Fibroblast of gingiva (primary cell): ENCODE measurements around the gene SMIM36.
A peak's percentile ranks its signal among the peaks of the same experiment; 100 is the strongest.
"Not testable (repeated sequence)": the region's sequence is repeated elsewhere in the genome, so short reads cannot be mapped to it uniquely, and the experiment has no call there.

Experiments used
- DNase-seq: peaks from one replicate; pipeline ENCODE4 v3.0.0-alpha.2; 2011; ENCODE audit warnings: low read depth

Gene SMIM36

DNA sequence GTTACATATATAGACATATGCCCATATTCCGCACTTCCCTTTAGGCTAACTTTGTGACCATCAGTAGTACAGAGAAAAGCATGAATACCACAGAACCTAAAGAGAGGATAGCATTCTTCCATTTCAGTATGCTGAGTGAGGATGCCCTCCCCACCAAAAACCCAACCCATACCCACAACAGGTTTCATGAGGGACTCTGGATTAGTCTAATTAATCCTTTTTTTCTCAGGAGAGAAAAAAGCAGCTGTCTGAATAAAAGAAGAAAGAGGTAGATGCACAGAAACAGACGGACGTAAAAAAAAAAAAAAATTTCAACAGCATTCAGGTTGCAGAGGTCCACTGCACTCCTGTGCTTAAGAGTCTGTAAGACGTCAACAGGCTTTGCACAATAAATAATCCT is 96.3 kb downstream of the SMIM36 start:
- DNase-seq, result no peak

DNA sequence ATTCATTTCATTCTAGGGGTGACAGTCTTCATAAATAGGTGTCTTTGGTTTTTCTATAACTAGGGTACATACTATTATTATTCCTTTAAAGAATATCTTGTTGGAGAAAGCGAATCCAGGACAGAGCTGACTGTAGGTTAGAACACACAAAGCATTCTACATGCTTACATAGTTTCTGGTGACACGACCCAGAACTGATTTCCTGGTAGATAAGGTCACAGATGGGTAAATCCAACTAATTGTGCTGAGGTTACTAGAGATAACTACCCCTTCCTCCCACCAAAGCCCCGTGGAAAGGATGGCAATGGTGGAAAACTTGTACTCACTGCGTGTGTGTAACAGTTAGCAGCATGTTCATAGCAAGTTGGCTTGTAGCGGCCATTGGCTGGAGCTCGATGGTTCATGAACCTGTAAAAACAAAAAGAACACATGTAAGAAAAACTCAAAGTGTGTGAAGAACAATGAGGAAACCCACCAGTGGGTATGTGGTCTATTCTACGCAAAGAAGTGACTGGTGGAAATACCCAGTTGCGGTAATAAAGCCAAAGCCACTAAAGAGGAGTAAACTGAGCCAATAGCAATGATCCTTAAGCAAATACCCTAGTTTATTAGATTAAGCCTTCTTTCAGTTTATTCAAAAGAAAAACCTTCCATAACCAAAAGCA is 97.3 kb downstream of the SMIM36 start:
- DNase-seq, result no peak

DNA sequence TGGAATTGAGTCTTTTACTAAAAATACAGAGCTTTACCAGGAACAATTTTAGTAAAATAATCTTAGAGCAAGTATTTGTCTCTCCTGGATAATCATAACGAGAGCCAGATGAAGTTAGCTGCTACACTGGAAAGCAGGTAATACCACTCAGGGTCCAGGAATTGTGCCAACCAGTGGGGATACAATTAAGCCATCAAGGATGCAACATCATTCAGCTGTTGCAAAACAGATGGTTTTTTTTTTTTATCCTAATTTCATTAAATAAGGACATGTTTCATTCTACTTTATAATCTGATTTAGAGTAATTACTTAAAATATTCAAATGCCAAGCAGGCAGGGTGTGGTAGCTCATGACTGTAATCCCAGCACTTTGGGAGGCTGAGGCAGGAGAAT is 99.8 kb downstream of the SMIM36 start:
- DNase-seq, result peak; percentile 20

DNA sequence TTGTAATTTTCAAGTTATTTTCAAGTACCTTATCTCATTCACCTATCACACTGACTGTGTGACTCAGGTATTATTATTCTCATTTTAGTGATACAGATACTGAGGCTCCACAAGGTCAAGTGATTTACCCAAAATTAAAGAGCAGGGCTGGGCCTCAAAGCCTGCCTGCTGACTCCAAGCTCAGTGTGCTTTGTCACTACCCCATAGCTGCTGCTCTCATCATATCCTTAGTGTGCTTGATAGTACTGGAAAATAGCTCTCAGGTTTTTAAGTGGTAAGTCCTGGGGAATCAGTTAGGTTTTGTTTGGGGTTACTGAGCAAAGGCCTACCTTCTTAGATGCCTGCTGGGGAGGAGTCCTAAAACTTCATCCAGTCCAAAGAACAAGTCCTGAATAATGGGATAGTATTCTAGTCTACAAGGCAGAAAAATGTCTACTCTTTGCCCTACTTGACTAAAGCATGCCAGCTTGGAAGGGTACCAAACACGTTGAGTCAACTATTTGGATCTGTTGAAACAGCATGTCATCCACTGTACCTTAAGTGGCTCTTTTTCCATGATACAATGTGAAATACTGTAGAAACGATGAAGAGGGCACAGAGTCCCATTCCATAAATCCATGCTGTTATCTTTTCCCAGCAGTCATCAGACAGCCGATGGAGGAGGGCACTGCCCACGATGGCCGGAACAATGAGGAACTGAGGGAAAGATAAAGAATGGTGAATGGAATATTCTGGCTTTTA is 100.4 kb downstream of the SMIM36 start:
- peak; percentile 86 for DNase-seq

DNA sequence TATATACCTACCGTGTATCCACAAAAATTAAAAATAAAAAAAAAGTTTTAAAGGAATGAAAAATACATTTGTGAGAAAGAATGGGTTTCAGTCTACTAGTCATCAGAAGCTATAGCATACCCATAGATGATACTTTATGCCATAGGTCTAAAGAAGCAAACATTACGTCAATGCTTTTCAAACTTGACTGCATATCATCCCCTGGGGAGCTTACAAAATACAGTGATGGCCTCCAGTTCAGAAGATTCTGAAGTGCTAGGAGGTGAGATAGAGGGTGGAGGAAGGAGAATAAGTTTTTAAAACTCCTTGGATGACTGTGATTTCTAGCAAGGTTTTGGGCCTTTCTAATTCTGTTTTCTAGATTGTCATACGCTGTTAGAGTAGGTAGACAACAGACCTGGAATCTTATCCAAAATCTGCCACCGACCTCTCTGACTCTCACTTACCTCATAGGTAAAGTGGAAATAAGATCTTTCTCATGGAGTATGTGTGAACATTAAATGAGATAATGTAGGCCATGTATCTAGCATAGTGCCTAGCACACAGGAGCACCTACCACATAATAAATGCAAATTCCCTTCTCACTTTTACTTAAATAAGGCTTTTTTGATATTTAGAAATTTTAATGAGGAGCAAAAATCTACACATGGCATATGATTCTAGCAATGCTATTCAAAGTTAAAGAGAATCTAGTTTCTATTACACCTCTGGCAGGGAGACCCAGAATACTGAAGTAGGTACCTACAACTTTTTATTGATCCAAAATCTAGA is 102.0 kb downstream of the SMIM36 start:
- no peak for DNase-seq

DNA sequence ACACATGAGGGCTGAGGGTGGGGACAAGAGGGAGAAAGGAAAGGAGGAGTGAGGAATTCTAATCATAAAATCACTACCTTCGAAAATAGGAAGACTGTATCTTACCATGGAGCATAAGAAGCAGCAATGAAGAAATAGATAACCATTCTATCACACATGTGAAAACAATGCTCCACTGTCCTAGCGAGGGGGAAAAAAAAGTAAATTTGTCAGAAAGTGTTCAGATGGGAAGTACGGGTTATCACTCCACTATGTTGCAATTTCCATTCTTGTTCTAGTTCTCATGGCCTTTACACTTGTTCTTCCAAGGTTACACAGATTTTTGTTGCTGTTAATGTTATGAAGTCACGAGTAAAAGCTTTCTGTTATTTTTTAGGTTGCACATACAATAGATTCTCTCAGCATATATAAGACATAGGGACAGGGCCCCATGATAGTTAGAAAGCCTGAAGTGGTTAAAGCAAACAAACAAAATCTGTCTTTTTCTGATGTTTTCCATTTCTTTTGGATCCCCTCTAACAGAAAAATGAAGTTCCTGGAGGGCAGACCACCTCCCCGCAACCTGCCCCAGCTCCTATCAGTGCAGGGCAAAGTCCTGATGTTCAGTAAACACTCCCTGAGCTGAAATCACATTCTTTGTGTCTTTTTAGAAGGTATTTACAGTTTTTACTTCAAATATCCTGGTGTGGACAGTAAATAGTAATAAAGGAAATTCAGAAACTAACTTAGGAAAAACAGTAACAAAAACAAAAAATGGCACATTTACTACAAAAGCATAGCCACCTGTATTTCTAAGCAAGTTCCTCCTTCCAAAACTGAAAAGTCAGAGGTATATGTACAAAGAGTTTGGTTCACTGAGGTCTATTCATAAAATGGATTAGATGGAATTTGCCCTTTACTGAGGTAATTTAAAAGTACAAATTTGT is 103.3 kb downstream of the SMIM36 start:
- DNase-seq, result no peak

DNA sequence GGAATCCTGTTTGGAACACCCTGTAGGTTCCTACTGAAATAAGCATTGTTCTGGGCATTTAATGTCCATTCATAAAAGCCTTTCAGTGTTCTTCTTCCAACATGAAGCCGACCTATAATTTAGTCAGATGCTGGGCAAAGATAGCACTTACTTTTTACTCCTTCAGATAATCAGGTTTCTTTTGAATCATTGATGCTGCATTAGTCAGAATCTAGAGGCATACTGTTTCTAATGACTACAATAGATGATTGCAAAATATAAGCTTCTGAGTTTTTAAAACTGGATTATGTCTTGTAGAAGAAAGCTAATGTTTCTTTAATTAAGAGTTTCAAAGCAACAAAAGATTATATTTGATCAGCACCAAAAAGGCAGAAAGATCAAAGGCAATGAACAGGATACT is 105.7 kb downstream of the SMIM36 start:
- no peak for DNase-seq

- DNase-seq, result not testable (repeated sequence)
These were observed 107.1 kb downstream of the SMIM36 start for GRCh38 chr17:55404197-55404596.

GRCh38 chr17:55402374-55402773 is 108.9 kb downstream of the SMIM36 start:
- DNase-seq, result no peak
